Astrocyte (in vitro differentiated cells and primary cell): ENCODE measurements around the gene WSB1. TPM values are rescaled to one million over a fixed set of nuclear protein-coding genes. Genes with fewer than 3 reads are reported as not detected.

ENCODE experiments used
- DNase-seq: peaks from one replicate; pipeline ENCODE4 v3.0.0-alpha.2; 2010; ENCODE audit warnings: low read depth
- FAIRE-seq: peaks from 2 replicates; lab custom pipeline; 2011; peaks lifted over from hg19 to GRCh38; lab: Jason Lieb, UNC
- H2AFZ ChIP-seq: 2 replicates; pipeline ENCODE4 v1.6.0; 2012; ENCODE audit warnings: low read depth, low read length, inconsistent platforms
- H3K27ac ChIP-seq: 2 replicates; pipeline ENCODE4 v1.5.1; 2011; ENCODE audit warnings: low read depth, low read length, inconsistent platforms
- H3K27me3 ChIP-seq: 2 replicates; pipeline ENCODE4 v1.6.0; 2011; ENCODE audit warnings: low read length, inconsistent platforms; ENCODE audit not compliant: insufficient read depth
- H3K36me3 ChIP-seq: 2 replicates; pipeline ENCODE4 v1.5.1; 2011; ENCODE audit warnings: low read length, inconsistent platforms; ENCODE audit not compliant: insufficient read depth
- H3K4me1 ChIP-seq: 2 replicates; pipeline ENCODE4 v1.5.1; 2011; ENCODE audit warnings: low read length, inconsistent platforms; ENCODE audit not compliant: insufficient read depth
- H3K4me2 ChIP-seq: 2 replicates; pipeline ENCODE4 v1.6.0; 2012; ENCODE audit warnings: low read length, inconsistent platforms
- H3K4me3 ChIP-seq: 2 replicates; pipeline ENCODE4 v1.5.1; 2011; ENCODE audit warnings: low read depth, mild to moderate bottlenecking, low read length, inconsistent platforms; ENCODE audit not compliant: insufficient read depth
- H3K79me2 ChIP-seq: 2 replicates; pipeline ENCODE4 v1.6.0; 2012; ENCODE audit warnings: mild to moderate bottlenecking, low read length, inconsistent platforms; ENCODE audit not compliant: insufficient read depth
- H3K9ac ChIP-seq: 2 replicates; pipeline ENCODE4 v1.6.0; 2012; ENCODE audit warnings: mild to moderate bottlenecking, low read length, inconsistent platforms
- H3K9me3 ChIP-seq: 2 replicates; pipeline ENCODE4 v1.5.1; 2012; ENCODE audit warnings: low read depth, mild to moderate bottlenecking, low read length, inconsistent platforms; ENCODE audit not compliant: insufficient read depth
- H4K20me1 ChIP-seq: 2 replicates; pipeline ENCODE4 v1.6.0; 2012; ENCODE audit warnings: low read length, inconsistent platforms; ENCODE audit not compliant: insufficient read depth
- H3K27ac Mint-ChIP-seq: one replicate; pipeline ENCODE4 v1.8.0; 2021; ENCODE audit warnings: mild to moderate bottlenecking, mixed read lengths; ENCODE audit not compliant: unreplicated experiment
- H3K27me3 Mint-ChIP-seq: one replicate; pipeline ENCODE4 v1.8.0; 2021; ENCODE audit warnings: low read depth, mixed read lengths; ENCODE audit not compliant: unreplicated experiment
- H3K36me3 Mint-ChIP-seq: one replicate; pipeline ENCODE4 v1.8.0; 2021; ENCODE audit warnings: low read depth, mixed read lengths; ENCODE audit not compliant: unreplicated experiment
- H3K4me1 Mint-ChIP-seq: one replicate; pipeline ENCODE4 v1.8.0; 2021; ENCODE audit warnings: low read depth, mixed read lengths; ENCODE audit not compliant: unreplicated experiment
- H3K4me3 Mint-ChIP-seq: one replicate; pipeline ENCODE4 v1.8.0; 2021; ENCODE audit warnings: mild to moderate bottlenecking, moderate library complexity, mixed read lengths; ENCODE audit not compliant: unreplicated experiment
- H3K9me3 Mint-ChIP-seq: one replicate; pipeline ENCODE4 v1.8.0; 2021; ENCODE audit warnings: mild to moderate bottlenecking, mixed read lengths; ENCODE audit not compliant: unreplicated experiment
- EZH2 ChIP-seq: IDR thresholded peaks from 2 replicates; pipeline ENCODE4 v1.6.1; 2012; ENCODE audit warnings: mild to moderate bottlenecking, low read length, inconsistent platforms; ENCODE audit not compliant: insufficient read depth
- total RNA-seq: library from RNA; stranded (reverse); gene quantifications from 2 replicates; pipeline ENCODE4 v1.2.1, GENCODE V29; 2021
- TF ChIP-seq, protein P1 (sequence below): IDR thresholded peaks from 2 replicates; pipeline ENCODE4 v1.5.1; 2011; ENCODE audit warnings: low read depth, mild to moderate bottlenecking, inconsistent platforms, low read length, moderate library complexity; ENCODE audit not compliant: insufficient read depth

Gene WSB1
- total RNA-seq, 1 donor from 2014 or later: 217 TPM

DNA sequence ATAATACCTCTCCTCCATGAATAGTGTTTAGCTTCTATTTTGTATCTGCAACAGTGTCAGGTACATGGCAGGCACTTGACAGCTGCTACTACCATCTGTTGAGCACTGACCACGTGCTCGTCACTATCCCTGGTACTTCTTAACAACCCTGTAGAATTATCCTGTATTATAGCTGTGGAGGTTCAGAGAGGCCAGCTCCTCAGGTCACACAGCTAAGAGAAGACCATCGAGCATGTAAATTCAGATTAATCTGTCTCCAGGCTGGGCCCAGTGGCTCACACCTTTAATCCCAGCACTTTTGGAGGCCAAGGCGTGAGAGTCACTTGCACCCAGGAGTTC lies 26.3 kb downstream of the WSB1 start:
- Histone ChIP-seq H3K4me2 (no peak overlapping the region), H3K79me2 (no peaks in the 10 kb centered on the region), H4K20me1 (peaks cover 3% of the 10 kb centered on the region), H3K4me1 (peaks cover 6% of the 10 kb centered on the region), H2AFZ (no peak overlapping the region), H3K4me3 (no peak overlapping the region), H3K27ac (no peak overlapping the region), H3K36me3 (peaks cover 15% of the 10 kb centered on the region), H3K27me3 (no peaks in the 10 kb centered on the region), H3K9me3 (no peaks in the 10 kb centered on the region), H3K9ac (no peak overlapping the region)
- Mint-ChIP-seq H3K27me3 (no peaks in the 10 kb centered on the region), H3K9me3 (no peaks in the 10 kb centered on the region), H3K4me3 (no peak overlapping the region), H3K4me1 (peaks cover 7% of the 10 kb centered on the region), H3K27ac (no peak overlapping the region), H3K36me3 (peaks cover 23% of the 10 kb centered on the region)
- no peak for TF ChIP-seq EZH2
- TF ChIP-seq, protein P1, sequence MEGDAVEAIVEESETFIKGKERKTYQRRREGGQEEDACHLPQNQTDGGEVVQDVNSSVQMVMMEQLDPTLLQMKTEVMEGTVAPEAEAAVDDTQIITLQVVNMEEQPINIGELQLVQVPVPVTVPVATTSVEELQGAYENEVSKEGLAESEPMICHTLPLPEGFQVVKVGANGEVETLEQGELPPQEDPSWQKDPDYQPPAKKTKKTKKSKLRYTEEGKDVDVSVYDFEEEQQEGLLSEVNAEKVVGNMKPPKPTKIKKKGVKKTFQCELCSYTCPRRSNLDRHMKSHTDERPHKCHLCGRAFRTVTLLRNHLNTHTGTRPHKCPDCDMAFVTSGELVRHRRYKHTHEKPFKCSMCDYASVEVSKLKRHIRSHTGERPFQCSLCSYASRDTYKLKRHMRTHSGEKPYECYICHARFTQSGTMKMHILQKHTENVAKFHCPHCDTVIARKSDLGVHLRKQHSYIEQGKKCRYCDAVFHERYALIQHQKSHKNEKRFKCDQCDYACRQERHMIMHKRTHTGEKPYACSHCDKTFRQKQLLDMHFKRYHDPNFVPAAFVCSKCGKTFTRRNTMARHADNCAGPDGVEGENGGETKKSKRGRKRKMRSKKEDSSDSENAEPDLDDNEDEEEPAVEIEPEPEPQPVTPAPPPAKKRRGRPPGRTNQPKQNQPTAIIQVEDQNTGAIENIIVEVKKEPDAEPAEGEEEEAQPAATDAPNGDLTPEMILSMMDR: no peak
- FAIRE-seq (no peak), DNase-seq (no peak)

DNA sequence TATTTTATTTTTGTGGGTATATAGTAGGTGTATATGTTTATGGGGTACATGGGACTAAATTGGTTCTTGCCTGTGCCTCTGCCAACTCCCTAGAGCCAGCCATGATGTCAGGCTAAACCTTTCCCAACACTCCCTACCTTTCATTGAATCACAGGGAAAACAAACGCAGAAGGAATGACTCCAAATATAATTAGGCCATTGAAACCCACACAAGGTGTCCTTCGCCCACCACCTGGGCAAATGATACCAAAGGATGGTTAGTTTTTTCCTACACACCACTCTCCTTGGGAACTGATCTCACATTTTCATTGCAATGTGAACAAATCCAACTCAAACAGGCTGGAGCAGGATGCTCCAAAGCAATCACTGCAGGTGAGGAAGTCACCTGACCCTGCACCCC lies 27.5 kb downstream of the WSB1 start:
- Mint-ChIP-seq H3K9me3 (no peaks in the 10 kb centered on the region), H3K27ac (no peak overlapping the region), H3K27me3 (no peaks in the 10 kb centered on the region), H3K4me3 (no peak overlapping the region), H3K36me3 (peaks cover 19% of the 10 kb centered on the region), H3K4me1 (no peaks in the 10 kb centered on the region)
- Histone ChIP-seq H3K4me1 (no peaks in the 10 kb centered on the region), H3K9ac (no peak overlapping the region), H3K36me3 (peaks cover 8% of the 10 kb centered on the region), H2AFZ (no peak overlapping the region), H3K27ac (no peak overlapping the region), H3K4me2 (no peak overlapping the region), H3K9me3 (no peaks in the 10 kb centered on the region), H3K27me3 (no peaks in the 10 kb centered on the region), H3K4me3 (no peak overlapping the region), H3K79me2 (no peaks in the 10 kb centered on the region), H4K20me1 (peaks cover 3% of the 10 kb centered on the region)
- DNase-seq (no peak), FAIRE-seq (no peak)
- TF ChIP-seq EZH2: no peak
- TF ChIP-seq, protein P1: no peak

DNA sequence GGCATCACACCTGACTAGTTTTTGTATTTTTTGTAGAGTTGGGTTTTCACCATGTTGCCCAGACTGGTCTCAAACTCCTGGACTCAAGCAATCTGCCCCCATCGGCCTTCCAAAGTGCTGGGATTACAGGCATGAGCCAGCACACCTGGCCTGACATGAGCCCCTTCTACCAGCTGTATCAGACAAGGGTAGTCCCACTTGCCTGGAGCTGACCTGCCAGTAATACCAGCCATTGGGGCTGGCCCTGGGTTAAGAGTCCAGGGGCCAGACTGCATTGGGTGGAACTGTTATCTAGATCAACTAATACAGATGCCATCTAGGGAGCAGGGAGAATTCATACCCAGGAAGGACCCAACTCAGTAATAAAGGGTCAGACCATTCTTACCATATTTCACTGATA lies 28.1 kb downstream of the WSB1 start:
- H4K20me1 ChIP-seq: peaks cover 3% of the 10 kb centered on the region
- Mint-ChIP-seq H3K27me3 (no peaks in the 10 kb centered on the region), H3K4me3 (no peak overlapping the region), H3K27ac (no peak overlapping the region), H3K36me3 (peaks cover 14% of the 10 kb centered on the region), H3K9me3 (no peaks in the 10 kb centered on the region), H3K4me1 (no peaks in the 10 kb centered on the region)
- no peak overlapping the region for H3K4me2 ChIP-seq
- no peak for DNase-seq
- H3K36me3 ChIP-seq: peaks cover 3% of the 10 kb centered on the region
- H3K27ac ChIP-seq: no peak overlapping the region
- no peaks in the 10 kb centered on the region for H3K79me2 ChIP-seq
- H3K9me3 ChIP-seq: no peaks in the 10 kb centered on the region
- no peaks in the 10 kb centered on the region for H3K27me3 ChIP-seq
- no peak for FAIRE-seq
- TF ChIP-seq EZH2: no peak
- TF ChIP-seq, protein P1: no peak
- no peak overlapping the region for H3K4me3 ChIP-seq
- H3K4me1 ChIP-seq: no peaks in the 10 kb centered on the region
- H2AFZ ChIP-seq: no peak overlapping the region
- no peak overlapping the region for H3K9ac ChIP-seq
